Bone marrow (tissue), 2 donors: ENCODE data around the gene CLUH.
"Not testable (repeated sequence)": the region's sequence is repeated elsewhere in the genome, so short reads cannot be mapped to it uniquely, and the experiment has no call there.

Experiments
- DNase-seq, 2 donors: peaks; one replicate each; lab custom pipeline; 2025; lab: John Stamatoyannopoulos, UW

The CLUH gene

GRCh38 chr17:2688351-2689342, 22.9 kb downstream of the CLUH start:
- DNase-seq = no peak

- DNase-seq = no peak
These were observed 24.5 kb downstream of the CLUH start for GRCh38 chr17:2687074-2687418.

- DNase-seq = no peak
These were observed 25.9 kb downstream of the CLUH start for GRCh38 chr17:2685696-2686095.

- no peak for DNase-seq
These were observed 27.0 kb downstream of the CLUH start for GRCh38 chr17:2684549-2684948.

GRCh38 chr17:2683912-2684311, 27.7 kb downstream of the CLUH start:
- DNase-seq = no peak

- DNase-seq = no peak
These were observed 29.2 kb downstream of the CLUH start for GRCh38 chr17:2682176-2682938.

GRCh38 chr17:2681650-2682049, 29.9 kb downstream of the CLUH start:
- no peak for DNase-seq

- no peak for DNase-seq
These were observed 30.6 kb downstream of the CLUH start for GRCh38 chr17:2680961-2681360.

- DNase-seq = not testable (repeated sequence)
These were observed 32.3 kb downstream of the CLUH start for GRCh38 chr17:2679247-2679646.

GRCh38 chr17:2672026-2672425, 39.5 kb downstream of the CLUH start:
- DNase-seq = no peak

GRCh38 chr17:2660410-2660809, 51.2 kb downstream of the CLUH start:
- not testable (repeated sequence) for DNase-seq

- not testable (repeated sequence) for DNase-seq
These were observed 52.2 kb downstream of the CLUH start for GRCh38 chr17:2659337-2659736.

- no peak for DNase-seq
These were observed 55.3 kb downstream of the CLUH start for GRCh38 chr17:2656283-2656682.

GRCh38 chr17:2655546-2655945, 56.0 kb downstream of the CLUH start:
- no peak for DNase-seq

- not testable (repeated sequence) for DNase-seq
These were observed 58.7 kb downstream of the CLUH start for GRCh38 chr17:2652911-2653310.

GRCh38 chr17:2649191-2649590, 62.4 kb downstream of the CLUH start:
- no peak for DNase-seq

- no peak for DNase-seq
These were observed 63.6 kb downstream of the CLUH start for GRCh38 chr17:2647957-2648356.

GRCh38 chr17:2644971-2645370, 66.6 kb downstream of the CLUH start:
- DNase-seq = no peak
